T-helper 1 cell treated with Interleukin-12 subunit alpha and Interleukin-12 subunit beta and Interleukin-4 antibody, amounts not matched to agents 30 μg/mL and 1 μg/mL, for 36 hours (primary cell): ENCODE results near the gene OVOL3.

Experiments used
- H3K27ac Mint-ChIP-seq: one replicate; pipeline ENCODE4 v1.8.0; 2021; ENCODE audit warnings: mild to moderate bottlenecking, mixed read lengths
- H3K27me3 Mint-ChIP-seq: one replicate; pipeline ENCODE4 v1.8.0; 2021; ENCODE audit warnings: low read depth, mixed read lengths
- H3K36me3 Mint-ChIP-seq: one replicate; pipeline ENCODE4 v1.8.0; 2021; ENCODE audit warnings: low read depth, mixed read lengths
- H3K4me1 Mint-ChIP-seq: one replicate; pipeline ENCODE4 v1.8.0; 2021; ENCODE audit warnings: low read depth, mixed read lengths
- H3K4me3 Mint-ChIP-seq: one replicate; pipeline ENCODE4 v1.8.0; 2021; ENCODE audit warnings: mild to moderate bottlenecking, moderate library complexity, mixed read lengths
- H3K9me3 Mint-ChIP-seq: one replicate; pipeline ENCODE4 v1.8.0; 2021; ENCODE audit warnings: mixed read lengths

OVOL3 gene

GRCh38 chr19:36090910-36091695, 19.8 kb upstream of the OVOL3 start:
- Mint-ChIP-seq H3K27me3 (no peaks in the 10 kb centered on the region), H3K27ac (no peak overlapping the region), H3K9me3 (no peaks in the 10 kb centered on the region), H3K4me1 (peaks cover 8% of the 10 kb centered on the region), H3K4me3 (no peak overlapping the region), H3K36me3 (peaks cover 25% of the 10 kb centered on the region)

DNA sequence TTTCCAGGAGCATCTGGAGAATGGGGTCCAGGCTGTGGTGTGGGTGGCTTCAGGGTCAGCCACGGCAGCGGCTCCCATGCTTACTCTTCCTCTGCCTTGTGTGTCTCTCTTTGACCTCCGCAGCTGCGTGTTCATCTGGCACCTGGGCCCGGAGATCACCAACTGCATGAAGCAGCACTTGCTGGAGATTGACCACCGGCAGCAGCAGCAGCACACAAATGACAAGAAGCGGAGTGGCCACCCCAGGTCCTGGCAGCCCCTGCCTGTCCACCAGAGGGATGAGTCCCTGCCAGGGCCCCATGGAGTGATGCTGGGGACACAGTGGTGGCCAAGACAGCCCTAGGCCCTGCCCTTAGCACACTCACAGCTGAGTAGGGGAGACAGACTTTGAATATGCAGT, 18.4 kb upstream of the OVOL3 start:
- no peaks in the 10 kb centered on the region for H3K27me3 Mint-ChIP-seq
- peaks cover 8% of the 10 kb centered on the region for H3K4me1 Mint-ChIP-seq
- no peak overlapping the region for H3K4me3 Mint-ChIP-seq
- H3K27ac Mint-ChIP-seq = no peak overlapping the region
- H3K9me3 Mint-ChIP-seq = no peaks in the 10 kb centered on the region
- peaks cover 28% of the 10 kb centered on the region for H3K36me3 Mint-ChIP-seq

- Mint-ChIP-seq H3K9me3 (no peaks in the 10 kb centered on the region), H3K4me1 (peaks cover 8% of the 10 kb centered on the region), H3K27ac (peak overlapping the region; percentile 64), H3K36me3 (peaks cover 25% of the 10 kb centered on the region), H3K4me3 (no peak overlapping the region), H3K27me3 (no peaks in the 10 kb centered on the region)
These were observed 17.7 kb upstream of the OVOL3 start for GRCh38 chr19:36093146-36093662.

DNA sequence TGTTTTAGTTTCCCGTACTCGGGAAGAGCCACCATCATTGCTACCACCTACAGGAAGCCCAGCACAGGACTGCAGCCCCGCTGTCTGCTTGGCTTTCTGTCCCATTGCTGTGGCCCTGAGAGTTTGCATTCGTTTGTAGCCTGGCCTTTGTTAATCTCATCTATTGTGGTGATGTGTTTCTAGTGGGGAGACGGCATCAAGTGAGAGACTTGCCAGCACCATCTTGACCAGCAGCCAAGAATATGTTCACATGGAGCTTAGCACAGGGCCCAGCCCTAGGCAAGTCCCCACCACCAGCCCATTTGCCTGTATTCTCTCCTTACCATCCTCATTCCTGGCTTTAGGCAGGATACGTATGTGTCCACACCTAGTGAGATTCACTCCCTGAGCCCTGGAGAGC, 17.3 kb upstream of the OVOL3 start:
- H3K27ac Mint-ChIP-seq = peak overlapping the region; percentile 64
- no peak overlapping the region for H3K4me3 Mint-ChIP-seq
- peaks cover 25% of the 10 kb centered on the region for H3K36me3 Mint-ChIP-seq
- peaks cover 8% of the 10 kb centered on the region for H3K4me1 Mint-ChIP-seq
- no peaks in the 10 kb centered on the region for H3K9me3 Mint-ChIP-seq
- no peaks in the 10 kb centered on the region for H3K27me3 Mint-ChIP-seq

GRCh38 chr19:36097036-36097435, 13.9 kb upstream of the OVOL3 start:
- H3K27me3 Mint-ChIP-seq = no peaks in the 10 kb centered on the region
- no peak overlapping the region for H3K27ac Mint-ChIP-seq
- H3K4me1 Mint-ChIP-seq = peaks cover 8% of the 10 kb centered on the region
- H3K4me3 Mint-ChIP-seq = no peak overlapping the region
- H3K36me3 Mint-ChIP-seq = peaks cover 18% of the 10 kb centered on the region
- no peaks in the 10 kb centered on the region for H3K9me3 Mint-ChIP-seq

- Mint-ChIP-seq H3K27ac (no peak overlapping the region), H3K4me1 (no peaks in the 10 kb centered on the region), H3K4me3 (no peak overlapping the region), H3K9me3 (no peaks in the 10 kb centered on the region), H3K36me3 (peaks cover 15% of the 10 kb centered on the region), H3K27me3 (no peaks in the 10 kb centered on the region)
These were observed 11.7 kb upstream of the OVOL3 start for GRCh38 chr19:36099166-36099785.

DNA sequence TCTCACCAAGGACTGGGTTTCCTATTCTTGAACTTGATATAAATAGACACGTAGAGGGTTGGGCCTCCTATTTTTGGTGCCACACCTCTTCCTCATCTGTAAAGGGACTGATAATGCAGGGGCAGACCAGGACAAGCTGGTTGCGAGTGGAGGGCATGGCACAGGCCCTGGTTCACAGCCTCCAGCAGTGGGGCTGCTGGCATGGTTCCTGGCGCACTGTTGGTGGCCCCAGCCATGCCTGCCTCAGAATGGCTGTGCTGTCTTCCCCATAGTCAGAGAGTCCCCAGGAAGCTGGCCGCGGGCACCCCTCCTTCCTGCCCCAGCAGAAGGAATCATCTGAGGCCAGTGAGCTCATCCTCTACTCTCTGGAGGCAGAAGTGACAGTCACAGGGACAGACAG, 10.5 kb upstream of the OVOL3 start:
- Mint-ChIP-seq H3K27me3 (no peaks in the 10 kb centered on the region), H3K36me3 (peaks cover 12% of the 10 kb centered on the region), H3K4me3 (no peak overlapping the region), H3K4me1 (no peaks in the 10 kb centered on the region), H3K27ac (no peak overlapping the region), H3K9me3 (no peaks in the 10 kb centered on the region)

DNA sequence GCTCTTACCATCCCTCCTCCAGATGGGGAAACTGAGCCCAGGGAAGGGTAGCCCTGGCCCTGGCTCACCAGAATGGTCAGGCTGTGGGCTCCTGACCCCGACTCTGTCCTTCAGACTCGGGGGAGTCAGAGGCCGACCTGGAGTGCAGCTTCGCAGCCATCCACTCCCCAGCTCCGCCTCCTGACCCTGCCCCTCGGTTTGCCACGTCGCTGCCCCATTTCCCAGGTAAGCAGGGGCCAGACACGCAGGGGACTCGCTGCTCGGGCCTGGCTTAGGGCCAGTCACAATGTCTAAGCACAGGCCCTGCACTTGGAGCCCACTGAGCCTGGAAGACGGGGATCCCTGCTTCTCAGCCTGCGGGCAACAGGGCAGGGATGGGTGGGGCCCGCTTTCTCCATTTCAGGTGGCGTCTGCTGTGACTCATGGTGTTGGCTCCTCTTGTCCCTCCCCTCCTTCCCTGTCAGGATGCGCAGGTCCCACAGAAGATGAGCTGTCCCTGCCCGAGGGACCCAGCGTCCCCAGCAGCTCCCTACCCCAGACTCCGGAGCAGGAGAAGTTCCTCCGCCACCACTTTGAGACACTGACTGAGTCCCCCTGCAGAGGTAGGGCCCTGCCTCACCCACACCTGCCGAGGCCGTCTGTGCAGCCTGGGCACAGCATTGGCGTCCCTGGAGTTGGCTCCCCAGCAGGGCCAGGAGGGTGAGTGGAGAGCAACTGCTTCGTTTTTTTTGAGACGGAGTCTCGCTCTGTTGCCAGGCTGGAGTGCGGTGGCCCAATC, 9.2 kb upstream of the OVOL3 start:
- Mint-ChIP-seq H3K4me1 (no peaks in the 10 kb centered on the region), H3K9me3 (no peaks in the 10 kb centered on the region), H3K27me3 (no peaks in the 10 kb centered on the region), H3K36me3 (peaks cover 16% of the 10 kb centered on the region), H3K4me3 (no peak overlapping the region), H3K27ac (no peak overlapping the region)

DNA sequence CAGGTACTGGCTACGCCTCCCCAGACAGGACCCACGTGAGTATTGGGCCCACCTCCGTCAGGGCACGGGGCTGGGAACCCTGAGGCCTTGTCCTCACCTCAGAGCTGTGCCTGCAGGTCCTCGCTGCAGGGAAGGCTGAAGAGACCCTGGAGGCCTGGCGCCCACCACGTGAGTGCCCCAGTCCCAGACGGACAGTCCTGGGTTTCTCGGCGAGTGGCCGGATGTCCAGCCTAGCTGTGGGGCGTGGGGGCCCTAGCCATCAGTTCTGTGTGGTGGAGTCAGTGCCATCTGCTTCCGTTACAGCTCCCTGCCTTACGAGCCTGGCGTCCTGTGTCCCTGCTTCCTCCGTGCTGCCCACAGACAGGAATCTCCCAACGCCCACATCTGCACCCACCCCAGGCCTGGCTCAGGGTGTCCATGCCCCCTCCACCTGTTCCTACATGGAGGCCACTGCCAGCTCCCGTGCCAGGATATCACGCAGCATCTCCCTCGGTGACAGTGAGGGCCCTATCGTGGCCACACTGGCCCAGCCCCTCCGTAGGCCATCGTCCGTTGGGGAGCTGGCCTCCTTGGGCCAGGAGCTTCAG, 7.8 kb upstream of the OVOL3 start:
- H3K4me1 Mint-ChIP-seq = no peaks in the 10 kb centered on the region
- H3K27ac Mint-ChIP-seq = no peak overlapping the region
- H3K27me3 Mint-ChIP-seq = no peaks in the 10 kb centered on the region
- H3K9me3 Mint-ChIP-seq = no peaks in the 10 kb centered on the region
- no peak overlapping the region for H3K4me3 Mint-ChIP-seq
- H3K36me3 Mint-ChIP-seq = peaks cover 17% of the 10 kb centered on the region

DNA sequence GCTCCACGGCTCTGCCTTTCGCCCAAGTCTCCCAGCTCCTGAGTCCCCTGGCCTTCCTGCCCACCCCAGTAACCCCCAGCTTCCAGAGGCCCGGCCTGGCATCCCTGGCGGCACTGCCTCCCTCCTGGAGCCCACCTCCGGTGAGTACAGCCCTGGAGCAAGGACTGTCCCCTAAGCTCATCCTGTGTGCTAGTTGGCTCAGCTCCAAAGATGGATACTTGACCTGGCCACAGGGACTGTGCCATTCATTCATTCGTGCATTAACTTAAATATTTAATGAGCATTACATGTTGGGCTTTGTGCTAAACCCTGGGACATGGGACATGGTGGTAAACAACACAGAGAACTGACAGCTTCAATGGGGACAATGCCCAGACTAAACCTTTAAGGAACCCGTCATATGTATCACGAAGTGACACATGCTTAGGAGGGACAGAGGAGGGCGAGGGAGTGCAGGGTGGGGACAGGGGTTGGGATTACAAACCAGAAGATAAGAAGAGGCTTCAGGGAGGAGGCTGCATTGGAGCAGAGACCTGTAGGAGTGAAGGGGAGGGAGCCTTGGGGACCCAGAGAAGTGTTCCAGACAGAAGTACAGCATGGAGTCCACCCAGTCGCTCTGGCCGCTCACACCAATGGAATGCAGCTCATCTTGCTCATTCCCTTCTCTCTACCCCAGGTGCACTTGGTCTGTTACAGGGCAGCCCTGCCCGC, 6.9 kb upstream of the OVOL3 start:
- Mint-ChIP-seq H3K36me3 (peaks cover 13% of the 10 kb centered on the region), H3K27me3 (no peaks in the 10 kb centered on the region), H3K4me1 (no peaks in the 10 kb centered on the region), H3K4me3 (no peak overlapping the region), H3K27ac (no peak overlapping the region), H3K9me3 (no peaks in the 10 kb centered on the region)

DNA sequence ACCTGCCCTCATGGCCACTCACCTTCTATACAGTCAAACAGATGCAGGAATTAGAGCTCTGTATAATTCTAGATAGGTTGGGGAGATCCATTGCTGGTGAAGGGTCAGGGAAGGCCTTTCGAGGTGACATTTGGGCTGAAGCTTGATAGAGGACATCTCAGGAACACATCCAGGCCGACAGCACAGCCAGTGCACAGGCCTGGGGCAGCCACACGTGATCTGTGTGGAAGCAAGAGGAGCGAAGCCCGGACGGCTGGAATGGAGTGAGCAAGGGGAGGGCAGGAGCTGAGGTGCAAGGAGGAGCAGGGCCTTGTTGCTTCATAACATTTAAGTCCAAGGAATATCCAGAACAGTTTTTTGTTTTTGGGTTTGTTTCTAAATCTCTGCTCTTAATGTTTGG, 4.5 kb upstream of the OVOL3 start:
- peaks cover 13% of the 10 kb centered on the region for H3K36me3 Mint-ChIP-seq
- no peaks in the 10 kb centered on the region for H3K27me3 Mint-ChIP-seq
- H3K27ac Mint-ChIP-seq = peak overlapping the region; percentile 11
- no peaks in the 10 kb centered on the region for H3K4me1 Mint-ChIP-seq
- no peaks in the 10 kb centered on the region for H3K9me3 Mint-ChIP-seq
- H3K4me3 Mint-ChIP-seq = no peak overlapping the region

GRCh38 chr19:36106991-36107390, 4.0 kb upstream of the OVOL3 start:
- Mint-ChIP-seq H3K27ac (no peak overlapping the region), H3K27me3 (no peaks in the 10 kb centered on the region), H3K4me3 (no peak overlapping the region), H3K4me1 (no peaks in the 10 kb centered on the region), H3K36me3 (peaks cover 15% of the 10 kb centered on the region), H3K9me3 (no peaks in the 10 kb centered on the region)

- Mint-ChIP-seq H3K27me3 (no peaks in the 10 kb centered on the region), H3K36me3 (peaks cover 15% of the 10 kb centered on the region), H3K4me1 (peaks cover 6% of the 10 kb centered on the region), H3K27ac (no peak overlapping the region), H3K4me3 (no peak overlapping the region), H3K9me3 (no peaks in the 10 kb centered on the region)
These were observed 2.3 kb upstream of the OVOL3 start for GRCh38 chr19:36108684-36109083.

DNA sequence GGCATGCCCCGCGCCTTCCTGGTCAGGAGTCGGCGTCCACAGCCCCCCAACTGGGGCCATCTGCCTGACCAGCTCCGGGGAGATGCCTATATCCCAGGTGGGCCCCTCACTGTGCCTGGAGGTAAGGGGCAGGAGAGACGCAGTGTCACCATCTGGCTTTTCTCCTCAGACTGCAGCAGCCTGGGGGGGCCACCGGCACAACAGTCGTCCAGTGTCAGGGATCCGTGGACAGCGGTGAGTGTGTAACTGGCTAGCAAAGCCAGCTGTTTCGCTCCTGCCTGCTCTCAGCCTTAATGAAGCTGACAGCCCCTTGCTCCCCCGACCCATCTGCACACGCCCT, 227 bp downstream of the OVOL3 start:
- Mint-ChIP-seq H3K27me3 (peaks cover 5% of the 10 kb centered on the region), H3K4me3 (no peak overlapping the region), H3K27ac (no peak overlapping the region), H3K9me3 (no peaks in the 10 kb centered on the region), H3K36me3 (peaks cover 23% of the 10 kb centered on the region), H3K4me1 (peaks cover 22% of the 10 kb centered on the region)
